OCI-M2 (cell line): ENCODE measurements around the gene PLCB3.

Experiments
- DNase-seq: peaks from one replicate; lab custom pipeline; 2025; ENCODE audit not compliant: unreplicated experiment; lab: John Stamatoyannopoulos, UW

PLCB3 gene

GRCh38 chr11:64265176-64266160, 14.1 kb downstream of the PLCB3 start:
- DNase-seq = no peak

GRCh38 chr11:64266339-64266738, 15.0 kb downstream of the PLCB3 start:
- no peak for DNase-seq

GRCh38 chr11:64267207-64267945, 16.0 kb downstream of the PLCB3 start:
- no peak for DNase-seq

- no peak for DNase-seq
Measured at GRCh38 chr11:64268025-64268892, 16.9 kb downstream of the PLCB3 start.

- no peak for DNase-seq
Measured at GRCh38 chr11:64268893-64269539, 17.7 kb downstream of the PLCB3 start.

- DNase-seq = peak; percentile 76
Measured at GRCh38 chr11:64269540-64270220, 18.4 kb downstream of the PLCB3 start.

- no peak for DNase-seq
Measured at GRCh38 chr11:64275031-64275800, 23.9 kb downstream of the PLCB3 start.

- no peak for DNase-seq
Measured at GRCh38 chr11:64275841-64276240, 24.5 kb downstream of the PLCB3 start.

- no peak for DNase-seq
Measured at GRCh38 chr11:64276653-64277431, 25.5 kb downstream of the PLCB3 start.

- DNase-seq = no peak
Measured at GRCh38 chr11:64278576-64279190, 27.4 kb downstream of the PLCB3 start.

GRCh38 chr11:64281957-64282770, 30.8 kb downstream of the PLCB3 start:
- DNase-seq = no peak

- DNase-seq = no peak
Measured at GRCh38 chr11:64283092-64283491, 31.8 kb downstream of the PLCB3 start.

- peak; percentile 72 for DNase-seq
Measured at GRCh38 chr11:64284048-64284961, 33.0 kb downstream of the PLCB3 start, which contains the start of gene BAD. Gene BAD, minus strand, starts transcription at chr11:64284665. Its CDS starts 297 bp downstream, at chr11:64284368.

GRCh38 chr11:64284962-64285884, 33.9 kb downstream of the PLCB3 start, which contains the start of gene GPR137:
Gene GPR137, plus strand, starts transcription at chr11:64285848. Its CDS starts 677 bp downstream, at chr11:64286525.
- no peak for DNase-seq
